Renal cortex interstitium (tissue), 11 donors: ENCODE results near the gene GM2A. TPM values are rescaled to one million over a fixed set of nuclear protein-coding genes. Genes with fewer than 3 reads are reported as not detected.
"Not testable (repeated sequence)": the region's sequence is repeated elsewhere in the genome, so short reads cannot be mapped to it uniquely, and the experiment has no call there.

ENCODE experiments used
- DNase-seq, 11 donors: peaks; one replicate each; pipeline ENCODE4 v3.0.0-alpha.2; 2013; ENCODE audit warnings: low read depth in 9 of 11, low spot score in 4 of 11; ENCODE audit errors: extremely low read depth in 1 of 11
- polyA plus RNA-seq, 3 donors: library from polyadenylated mRNA; unstranded; fragments of 120-200 nt; gene quantifications; one replicate each; pipeline ENCODE4 v1.2.1, GENCODE V29; 2013; ENCODE audit not compliant: insufficient read length in 3 of 3

Gene GM2A
- polyA plus RNA-seq, 3 donors = 28.2 to 32.5 (median 28.6) TPM

DNA sequence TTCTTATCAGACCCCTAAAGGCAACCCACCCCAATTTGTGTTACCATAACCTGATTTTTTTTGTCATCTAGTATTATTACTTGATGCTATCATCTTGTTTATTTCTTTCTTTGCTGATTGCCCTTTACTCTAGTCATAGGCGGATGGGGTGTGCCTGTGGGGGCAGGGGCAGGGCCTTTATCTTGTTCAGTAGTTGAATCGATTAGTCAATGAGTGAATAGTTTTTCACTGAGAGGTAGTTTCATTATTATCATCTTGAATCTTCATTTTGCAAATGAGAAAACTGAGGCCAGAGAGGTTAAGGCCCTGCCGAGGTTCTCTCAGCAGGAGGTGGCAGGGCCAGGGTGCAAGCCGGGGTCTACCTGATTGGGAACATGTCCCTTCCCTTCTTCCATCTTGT lies 9.4 kb upstream of the GM2A start:
- no peak for DNase-seq

DNA sequence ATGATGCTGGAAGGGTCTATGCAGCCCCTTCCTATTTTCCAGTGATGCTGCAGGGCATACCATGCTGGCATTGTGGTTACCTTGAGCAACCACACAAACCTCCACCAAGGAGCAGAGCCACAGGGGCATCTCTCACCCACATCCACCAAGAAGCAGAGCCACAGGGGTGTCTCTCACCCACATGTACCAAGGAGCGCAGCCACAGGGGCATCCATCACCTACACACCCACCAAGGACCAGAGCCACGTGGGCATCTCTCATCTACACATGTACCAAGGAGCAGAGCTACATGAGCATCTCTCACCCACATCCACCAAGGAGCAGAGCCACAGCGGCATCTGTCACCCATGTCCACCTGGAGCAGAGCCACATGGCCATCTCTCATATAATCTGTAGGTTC lies 8.8 kb upstream of the GM2A start:
- no peak for DNase-seq

DNA sequence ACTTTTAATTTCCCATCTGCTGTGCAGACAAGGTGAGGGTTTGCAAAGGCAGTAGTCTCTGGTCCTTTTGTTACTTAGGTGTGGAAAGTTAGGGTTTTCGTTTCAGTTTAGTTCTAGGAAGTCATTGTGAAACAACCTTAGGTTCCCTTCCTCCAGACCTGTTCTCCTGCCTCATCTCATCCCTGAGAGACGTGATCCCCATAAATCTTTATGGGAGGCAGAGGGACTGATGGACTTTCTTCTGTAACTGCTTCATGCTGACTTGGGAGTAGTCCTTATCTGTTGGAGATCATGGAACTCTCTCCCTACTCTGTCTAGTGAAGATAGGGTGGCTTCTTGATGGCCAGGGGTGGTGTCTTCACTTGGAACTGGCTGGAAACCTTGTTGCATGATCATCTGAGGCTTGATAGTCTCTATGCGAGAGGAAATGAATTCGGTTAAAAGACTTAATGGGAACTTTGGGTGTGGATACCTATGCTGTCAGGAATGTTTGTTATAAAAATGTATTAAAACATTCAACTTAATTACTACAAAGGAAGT lies 7.2 kb upstream of the GM2A start:
- no peak for DNase-seq

DNA sequence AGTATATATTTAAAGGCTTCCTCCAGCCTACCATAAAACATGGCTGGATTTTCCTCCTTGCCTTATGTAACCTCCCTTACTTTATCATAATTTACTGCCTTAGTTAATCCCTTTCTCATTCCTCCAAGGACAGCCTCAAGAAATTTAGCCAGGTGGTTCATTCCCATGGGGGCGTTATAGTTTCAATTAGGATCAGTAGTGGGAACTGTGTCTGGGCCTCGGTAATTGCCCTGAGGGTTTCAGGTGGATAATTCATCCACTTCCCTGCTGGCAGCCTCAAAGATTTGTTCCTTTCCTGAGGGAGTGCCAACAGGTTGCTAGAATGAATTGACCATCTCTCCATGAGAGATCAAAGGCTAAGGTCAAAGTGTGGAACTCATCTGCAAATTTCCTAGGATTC lies 4.3 kb upstream of the GM2A start:
- no peak for DNase-seq

DNA sequence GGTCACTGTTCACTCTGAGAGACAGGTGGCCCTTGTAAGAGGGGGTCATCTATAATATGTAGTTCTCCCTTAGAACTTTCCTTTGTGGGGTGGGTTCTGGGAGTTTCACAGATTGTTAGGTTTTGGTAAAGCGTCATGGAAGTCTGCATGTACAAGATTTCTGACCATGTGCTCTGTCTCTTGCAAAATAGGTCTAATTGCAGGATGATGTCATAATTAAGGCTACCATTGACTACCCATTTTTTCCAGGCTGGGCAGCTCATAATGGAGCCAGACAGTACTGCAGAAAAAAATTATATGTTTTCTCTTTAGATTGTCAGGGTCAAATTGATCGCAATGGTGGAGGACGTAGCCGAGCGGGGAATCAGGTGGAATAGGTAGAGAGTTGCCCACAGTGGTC lies 3.7 kb upstream of the GM2A start:
- no peak for DNase-seq

DNA sequence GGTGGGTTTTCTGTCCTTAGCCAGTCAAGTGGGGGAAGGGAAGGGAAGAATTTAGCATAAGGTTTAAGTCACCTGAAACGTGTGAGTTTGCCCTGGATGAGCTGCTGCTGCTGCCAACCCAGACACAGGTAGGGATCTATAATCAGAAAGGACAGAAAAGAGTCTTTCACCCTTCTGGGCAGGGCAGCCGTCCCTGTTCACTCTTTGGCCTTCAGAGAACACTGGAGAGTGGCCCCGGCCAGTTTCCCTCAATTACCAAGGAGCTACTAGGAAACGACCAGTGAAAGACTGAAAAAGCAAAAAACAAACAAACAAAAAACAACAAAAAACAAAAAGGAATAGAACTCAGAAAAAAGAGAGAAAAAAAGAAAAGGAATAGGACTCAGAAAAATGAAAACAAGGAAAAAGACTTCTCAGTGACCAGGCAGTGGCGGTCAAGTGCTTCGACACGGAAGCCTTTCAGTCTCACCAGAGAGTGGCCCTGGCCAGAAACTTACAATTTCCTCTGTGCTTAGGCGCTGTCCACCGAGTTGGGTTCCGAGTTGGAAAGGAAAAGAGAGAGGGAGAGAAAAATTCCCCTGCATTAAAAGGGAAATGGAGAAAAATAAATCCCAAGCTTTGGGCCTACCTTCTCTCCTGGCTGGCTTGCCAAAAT lies 2.5 kb upstream of the GM2A start:
- DNase-seq = no peak

DNA sequence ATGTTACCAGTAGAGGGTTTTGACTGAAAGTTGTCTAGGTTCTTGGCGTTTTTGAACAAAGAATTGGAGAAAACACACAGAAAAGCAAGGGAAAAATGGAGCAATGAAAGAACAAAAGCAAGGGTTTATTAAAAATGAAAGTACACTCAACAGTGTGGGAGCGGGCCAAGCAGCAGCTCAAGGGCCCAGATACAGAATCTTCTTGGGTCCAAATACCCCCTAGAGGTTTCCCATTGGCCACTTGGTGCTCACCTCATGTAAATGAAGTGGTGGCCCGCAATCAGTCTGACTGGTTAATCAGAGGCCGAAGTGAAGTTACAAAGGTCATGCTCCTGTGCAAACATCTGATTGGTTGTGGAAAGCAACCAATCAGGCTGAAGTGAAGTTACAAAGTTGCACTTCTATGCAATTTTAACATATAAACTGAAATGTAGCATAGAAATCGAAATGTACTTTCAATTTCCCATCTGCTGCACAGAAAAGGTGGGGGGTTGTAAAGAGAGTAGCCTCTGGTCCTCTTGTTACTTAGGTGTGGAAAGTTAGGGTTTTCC lies 1.9 kb upstream of the GM2A start:
- no peak for DNase-seq

DNA sequence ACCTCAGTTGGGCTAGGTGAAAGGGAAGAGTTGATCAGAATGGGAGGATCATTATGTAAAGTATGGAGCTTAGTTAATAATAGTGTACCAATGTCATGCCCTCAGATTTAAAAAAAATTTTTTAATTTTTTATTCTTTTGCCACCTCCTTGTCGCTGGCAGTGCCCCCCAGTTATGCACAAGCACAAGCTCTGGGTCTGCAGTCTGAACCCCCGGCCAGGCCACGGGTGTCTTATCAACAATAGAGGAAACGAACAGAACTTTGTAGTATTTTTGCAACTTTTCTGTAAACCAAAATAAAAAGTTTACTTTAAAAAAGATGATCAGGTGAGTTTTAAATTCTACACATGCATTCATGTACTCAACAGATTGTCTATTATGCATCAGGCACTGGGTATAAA lies 1.4 kb upstream of the GM2A start:
- DNase-seq = no peak

DNA sequence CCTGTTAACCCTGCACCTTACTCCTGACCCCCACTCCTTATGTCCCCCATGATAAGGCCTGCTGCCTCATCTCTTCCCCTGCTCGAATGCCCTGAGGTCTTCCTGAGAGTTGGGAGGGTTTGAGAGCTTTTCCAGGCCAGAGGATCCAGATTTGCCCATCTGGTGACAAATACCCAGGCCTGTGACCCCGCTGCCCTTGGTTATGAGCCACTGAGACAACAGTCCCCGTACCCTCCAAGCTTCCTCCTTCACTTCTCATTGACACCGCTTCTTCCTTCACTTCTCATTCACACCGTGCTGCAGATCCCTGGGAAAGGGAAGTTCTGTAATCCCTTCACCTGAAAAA lies 593 bp downstream of the GM2A start:
- DNase-seq = no peak

DNA sequence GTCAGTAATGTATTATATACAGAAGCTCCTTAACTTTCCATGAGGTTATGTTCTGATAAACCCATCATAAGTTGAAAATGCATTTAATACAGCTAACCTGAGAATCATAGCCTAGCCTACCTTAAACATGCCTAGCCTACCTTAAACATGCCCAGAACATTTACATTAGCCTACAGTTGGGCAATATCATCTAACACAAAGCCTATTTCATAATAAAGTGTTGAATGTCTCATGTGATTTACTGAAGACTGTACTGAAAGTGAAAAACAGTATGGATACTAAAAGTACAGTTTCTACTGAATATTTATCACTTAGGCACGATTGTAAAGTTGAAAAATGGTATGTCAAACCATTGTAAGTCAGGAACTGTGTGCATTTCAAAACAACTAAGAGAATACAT lies 1.6 kb downstream of the GM2A start:
- DNase-seq = no peak

DNA sequence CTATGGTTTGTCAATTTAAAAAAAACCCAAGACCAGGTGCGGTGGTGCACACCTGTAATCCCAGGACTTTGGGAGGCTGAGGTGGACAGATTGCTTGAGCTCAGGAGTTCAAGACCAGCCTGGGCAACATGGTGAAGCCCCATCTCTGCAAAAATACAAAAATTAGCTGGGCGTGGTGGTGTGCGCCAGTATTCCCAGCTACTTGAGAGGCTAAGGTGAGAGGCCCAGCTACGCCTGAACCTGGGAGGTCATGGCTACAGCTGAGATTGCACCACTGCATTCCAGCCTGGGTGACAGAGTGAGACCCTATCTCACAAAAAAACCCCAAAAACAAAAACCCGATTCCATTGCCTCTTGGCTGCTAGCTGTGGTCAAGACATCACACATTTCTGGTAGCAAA lies 2.0 kb downstream of the GM2A start:
- DNase-seq = not testable (repeated sequence)

DNA sequence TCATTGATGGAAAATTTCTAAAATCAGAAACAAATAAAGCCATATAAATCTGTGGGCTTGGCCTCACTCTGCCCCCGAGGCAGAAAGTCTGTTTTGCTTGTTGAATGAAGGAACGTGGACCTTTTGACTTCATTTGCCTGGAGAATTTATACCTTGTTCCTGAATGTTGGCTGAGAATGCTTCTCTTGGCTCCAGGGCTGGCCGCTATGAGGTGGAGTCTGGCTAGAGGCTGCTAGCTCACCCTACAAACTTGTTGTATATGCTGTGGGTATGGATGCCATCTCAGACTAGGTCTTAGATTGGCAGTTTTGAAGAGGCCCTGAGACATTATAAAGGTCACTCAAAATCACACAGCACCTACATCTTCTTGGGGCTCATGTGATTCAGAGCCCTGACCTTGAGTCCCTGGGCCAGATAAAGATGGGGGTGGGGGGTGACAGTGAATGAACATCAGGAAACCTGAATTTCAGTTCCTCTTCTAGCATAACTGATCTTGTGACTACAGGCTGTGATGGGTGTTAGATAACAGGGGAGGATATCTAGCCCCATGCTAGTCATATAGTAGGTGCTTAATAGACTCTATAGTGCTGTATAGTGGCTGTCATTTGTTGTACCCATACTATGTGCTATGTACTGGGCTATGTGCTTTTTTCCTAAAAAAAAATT lies 2.8 kb downstream of the GM2A start:
- DNase-seq = no peak

DNA sequence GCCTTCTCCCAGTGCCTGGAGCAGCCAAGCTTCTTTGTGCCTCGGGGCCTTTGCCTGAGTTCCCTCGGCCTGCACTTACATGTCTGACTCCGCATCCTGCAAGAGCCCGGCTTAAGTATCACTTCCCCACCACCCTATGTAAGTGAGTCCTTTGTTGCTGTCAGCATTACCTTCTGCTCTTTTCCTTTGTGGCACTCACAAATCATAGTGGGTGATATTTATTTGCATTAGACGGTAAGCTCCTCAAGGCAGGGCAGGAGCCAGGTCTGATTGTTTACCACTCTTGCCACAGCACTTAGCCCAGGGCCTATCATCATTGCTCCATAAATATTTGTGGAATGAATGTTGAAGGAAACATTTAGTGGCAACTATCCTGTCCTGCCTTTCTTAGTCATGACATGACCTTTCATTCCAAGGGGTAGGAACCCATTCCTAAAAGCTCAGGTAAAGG lies 4.8 kb downstream of the GM2A start:
- DNase-seq = no peak

DNA sequence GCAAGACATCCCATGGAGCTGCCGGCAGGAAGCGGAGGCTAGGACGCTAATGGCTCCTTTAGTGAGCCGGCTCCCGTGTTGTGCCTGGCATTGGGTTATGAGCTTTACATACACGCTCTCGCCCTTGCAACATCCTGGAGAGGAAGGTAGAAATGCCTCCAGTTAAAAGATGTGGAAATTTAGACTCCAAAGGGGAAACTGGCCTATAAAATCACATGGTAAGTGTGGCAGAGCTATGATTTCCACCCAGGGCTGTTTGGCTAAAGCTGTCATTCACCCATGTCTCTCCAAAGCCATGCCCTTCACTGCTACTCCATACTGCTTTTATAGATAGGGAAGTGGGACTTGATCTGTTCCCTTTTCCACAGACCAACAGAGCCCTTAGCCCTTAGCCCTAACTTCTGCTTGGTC lies 5.2 kb downstream of the GM2A start:
- DNase-seq = no peak

DNA sequence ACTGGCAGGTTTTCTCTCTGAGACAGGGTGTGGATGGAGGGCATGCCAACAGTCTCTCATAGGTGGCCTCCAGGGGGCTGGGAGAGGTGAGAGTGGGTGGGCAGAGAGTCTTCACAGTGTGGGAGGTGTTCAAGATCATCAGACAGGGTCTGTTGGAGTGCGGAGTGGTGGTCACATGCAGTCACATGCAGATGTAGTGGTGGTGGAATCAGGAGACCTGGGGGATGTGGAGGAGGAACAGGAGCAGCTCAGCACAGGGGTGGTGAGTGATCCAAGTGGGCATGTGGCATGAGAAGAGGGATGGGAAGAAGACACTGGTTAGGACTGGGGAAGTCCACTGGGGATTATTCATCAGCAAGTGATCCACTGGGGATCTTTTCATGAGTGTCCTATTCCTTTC lies 5.8 kb downstream of the GM2A start:
- no peak for DNase-seq

DNA sequence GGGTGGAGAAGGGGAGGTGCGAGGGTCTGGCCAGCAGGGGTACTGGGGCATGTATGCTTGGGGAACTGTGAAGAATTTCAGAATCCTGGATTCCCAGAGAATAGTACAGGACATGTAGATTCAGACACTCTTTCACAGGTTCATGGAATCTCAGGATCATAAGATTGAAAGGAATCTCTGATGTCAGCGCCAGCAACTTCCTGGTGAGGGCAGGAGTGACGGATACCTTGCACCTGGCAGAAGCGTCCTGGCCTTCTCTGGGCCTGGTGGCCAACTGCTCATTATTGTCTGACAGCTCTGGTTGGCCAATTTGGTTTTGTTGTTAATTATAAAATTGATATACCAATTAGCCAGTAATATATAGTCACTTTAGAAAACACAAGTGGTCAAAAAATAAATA lies 6.9 kb downstream of the GM2A start:
- DNase-seq = no peak

DNA sequence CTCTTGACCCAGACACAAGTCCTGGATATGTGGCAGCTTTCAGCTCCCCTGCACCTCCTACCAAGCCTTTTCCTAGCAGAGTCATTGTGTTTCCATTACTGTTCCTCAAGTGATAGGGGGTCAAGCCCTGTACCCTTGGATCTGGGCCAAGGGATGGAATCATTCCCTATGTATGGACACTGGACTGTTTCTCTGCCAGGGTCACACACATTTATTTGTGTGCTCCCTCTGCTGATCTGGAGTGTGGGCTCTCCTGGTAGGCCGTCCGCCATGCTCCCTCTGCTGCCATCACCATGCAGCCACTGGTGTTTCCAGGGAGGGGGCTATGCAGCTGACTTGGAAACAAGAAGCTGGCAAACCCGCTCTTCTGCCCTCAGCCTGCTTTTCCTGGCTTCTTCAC lies 9.5 kb downstream of the GM2A start:
- no peak for DNase-seq

DNA sequence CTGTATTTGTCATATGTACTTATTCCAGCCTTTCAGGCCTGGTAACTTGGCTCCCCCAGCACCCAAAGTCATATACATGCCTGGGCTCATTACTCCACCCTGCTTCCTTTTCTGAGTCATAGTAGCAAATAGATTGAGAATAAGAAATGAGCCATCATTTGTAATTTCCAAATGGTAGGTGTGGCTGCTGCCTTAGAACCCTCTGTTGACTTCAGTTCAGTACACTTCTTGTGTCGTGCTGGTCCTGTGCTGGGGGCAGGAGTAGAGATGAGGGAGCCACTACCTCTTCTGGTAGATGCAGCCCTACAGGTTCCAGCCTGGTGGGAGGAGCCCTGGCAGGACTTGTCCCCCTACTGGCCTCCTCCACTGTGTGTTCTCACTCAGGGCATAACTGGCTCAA lies 11.1 kb downstream of the GM2A start:
- DNase-seq = no peak

DNA sequence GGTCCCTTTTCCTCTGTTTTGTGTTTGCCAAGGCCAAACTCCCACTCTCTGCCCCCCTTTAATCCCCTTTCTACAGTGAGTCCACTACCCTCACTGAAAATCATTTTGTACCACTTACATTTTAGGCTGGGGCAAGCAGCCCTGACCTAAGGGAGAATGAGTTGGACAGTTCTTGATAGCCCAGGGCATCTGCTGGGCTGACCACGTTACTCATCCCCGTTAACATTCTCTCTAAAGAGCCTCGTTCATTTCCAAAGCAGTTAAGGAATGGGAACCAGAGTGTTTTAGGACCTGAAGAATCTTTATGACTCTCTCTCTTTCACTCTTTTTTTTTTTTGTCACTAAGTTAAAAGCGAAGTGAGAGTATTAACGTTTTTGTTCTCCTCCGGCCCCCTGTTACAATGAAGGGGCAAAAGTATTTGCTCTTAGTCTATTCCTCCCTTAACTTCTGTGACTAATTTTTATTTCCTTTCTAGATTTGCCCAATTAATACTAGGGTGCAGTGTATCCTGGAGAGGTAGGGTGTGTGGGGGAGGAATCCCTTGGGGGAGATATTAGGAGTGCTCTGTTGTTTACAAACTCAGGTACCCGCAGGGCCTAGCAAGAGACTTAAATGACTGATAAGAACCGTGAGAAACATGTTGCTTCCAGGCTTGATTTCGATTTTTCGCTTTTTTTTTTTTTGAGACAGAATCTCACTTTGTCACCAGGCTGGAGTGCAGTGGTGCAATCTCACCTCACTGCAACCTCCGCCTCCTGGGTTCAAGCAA lies 14.7 kb downstream of the GM2A start:
- no peak for DNase-seq

DNA sequence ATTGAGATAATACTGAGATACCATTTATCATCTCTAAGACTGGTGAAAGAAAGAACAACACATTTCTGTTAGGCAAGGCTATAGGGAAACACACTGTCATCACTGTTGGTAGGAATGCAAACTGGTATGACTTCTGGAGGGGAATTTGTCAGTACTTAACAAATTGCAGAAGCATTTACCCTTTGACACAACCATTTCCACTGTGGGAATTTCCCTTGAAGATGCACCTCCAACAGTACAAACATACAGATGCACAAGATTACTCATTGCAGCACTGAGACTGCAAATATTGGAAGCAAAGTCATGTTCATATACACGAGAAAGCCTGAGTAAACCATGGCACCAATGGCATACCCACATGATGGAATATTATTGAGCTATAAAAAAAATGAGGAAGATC lies 17.6 kb downstream of the GM2A start:
- no peak for DNase-seq
